ENCODE results near the gene LARP4.
"Not testable (repeated sequence)": the region's sequence is repeated elsewhere in the genome, so short reads cannot be mapped to it uniquely, and the experiment has no call there.

DNA sequence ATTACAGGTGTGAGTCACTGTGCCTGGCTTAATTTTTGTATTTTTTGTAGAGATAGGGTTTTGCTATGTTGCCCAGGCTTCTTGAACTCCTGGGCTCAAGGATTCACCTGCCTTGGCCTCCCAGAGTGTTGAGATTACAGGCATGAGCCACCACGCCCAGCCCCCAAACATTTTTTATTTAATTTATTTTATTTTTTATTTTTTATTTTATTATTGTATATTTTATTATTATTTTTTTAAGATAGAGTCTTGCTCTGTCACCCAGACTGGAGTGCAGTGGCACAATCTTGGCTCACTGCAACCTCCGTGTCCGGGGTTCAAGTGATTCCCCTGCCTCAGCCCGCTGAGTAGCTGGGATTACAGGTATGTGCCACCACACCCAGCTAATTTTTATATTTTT, 121.1 kb downstream of the LARP4 start:
- TF ChIP-seq, protein P1, sequence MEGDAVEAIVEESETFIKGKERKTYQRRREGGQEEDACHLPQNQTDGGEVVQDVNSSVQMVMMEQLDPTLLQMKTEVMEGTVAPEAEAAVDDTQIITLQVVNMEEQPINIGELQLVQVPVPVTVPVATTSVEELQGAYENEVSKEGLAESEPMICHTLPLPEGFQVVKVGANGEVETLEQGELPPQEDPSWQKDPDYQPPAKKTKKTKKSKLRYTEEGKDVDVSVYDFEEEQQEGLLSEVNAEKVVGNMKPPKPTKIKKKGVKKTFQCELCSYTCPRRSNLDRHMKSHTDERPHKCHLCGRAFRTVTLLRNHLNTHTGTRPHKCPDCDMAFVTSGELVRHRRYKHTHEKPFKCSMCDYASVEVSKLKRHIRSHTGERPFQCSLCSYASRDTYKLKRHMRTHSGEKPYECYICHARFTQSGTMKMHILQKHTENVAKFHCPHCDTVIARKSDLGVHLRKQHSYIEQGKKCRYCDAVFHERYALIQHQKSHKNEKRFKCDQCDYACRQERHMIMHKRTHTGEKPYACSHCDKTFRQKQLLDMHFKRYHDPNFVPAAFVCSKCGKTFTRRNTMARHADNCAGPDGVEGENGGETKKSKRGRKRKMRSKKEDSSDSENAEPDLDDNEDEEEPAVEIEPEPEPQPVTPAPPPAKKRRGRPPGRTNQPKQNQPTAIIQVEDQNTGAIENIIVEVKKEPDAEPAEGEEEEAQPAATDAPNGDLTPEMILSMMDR (IDR thresholded peaks at IDR 0.05) = not testable (repeated sequence)
- not testable (repeated sequence) for TF ChIP-seq POLR2A (IDR thresholded peaks at IDR 0.05)

Data from Peyer's patch (tissue), 4 donors.